SK-N-SH treated with all-trans-retinoic acid at 6 μM for 48 hours (cell line): Measurements from ENCODE around the gene SLC2A1.

ENCODE experiments used
- ATAC-seq: fragments of 200-7000 bp; cut with Tn5 transposase; 3 replicates; pipeline ENCODE4 v1.9.1; 2020; ENCODE audit warnings: mild to moderate bottlenecking, moderate library complexity
- ARNTL ChIP-seq: fragments of 450-650 bp; formaldehyde crosslinking; IDR thresholded peaks from 2 replicates; pipeline ENCODE4 v1.5.0; 2020; ENCODE audit warnings: low read depth, mild to moderate bottlenecking, moderate library complexity, borderline replicate concordance
- BACH2 ChIP-seq: fragments of 250-450 bp; sonication (Bioruptor Pico); IDR thresholded peaks from 2 replicates; pipeline ENCODE4 v1.9.0; 2021; ENCODE audit warnings: mild to moderate bottlenecking, borderline replicate concordance
- CREB5 ChIP-seq: fragments of 250-450 bp; sonication (Bioruptor Pico); IDR thresholded peaks from 2 replicates; pipeline ENCODE4 v1.5.1; 2020; ENCODE audit warnings: low read depth, mild to moderate bottlenecking, moderate library complexity
- CSDC2 ChIP-seq: fragments of 250-450 bp; sonication (Bioruptor Pico); IDR thresholded peaks from 2 replicates; pipeline ENCODE4 v1.5.0; 2020; ENCODE audit warnings: mild to moderate bottlenecking, moderate library complexity
- ESRRG ChIP-seq: fragments of 250-450 bp; sonication (Bioruptor Pico); IDR thresholded peaks from 2 replicates; pipeline ENCODE4 v1.6.1; 2021; ENCODE audit warnings: mild to moderate bottlenecking
- ISL1 ChIP-seq: fragments of 250-450 bp; sonication (Bioruptor Pico); IDR thresholded peaks from 2 replicates; pipeline ENCODE4 v2.1.2; 2022; ENCODE audit warnings: mild to moderate bottlenecking, moderate library complexity
- OSR1 ChIP-seq: fragments of 250-450 bp; sonication (Bioruptor Pico); IDR thresholded peaks from 2 replicates; pipeline ENCODE4 v1.8.0; 2022; ENCODE audit warnings: moderate library complexity, mild to moderate bottlenecking, inconsistent platforms
- POU6F1 ChIP-seq: fragments of 250-450 bp; sonication (Bioruptor Pico); IDR thresholded peaks from 2 replicates; pipeline ENCODE4 v1.8.0; 2021; ENCODE audit warnings: low read depth, mild to moderate bottlenecking, moderate library complexity, borderline replicate concordance
- PPARA ChIP-seq: fragments of 250-450 bp; sonication (Bioruptor Pico); IDR thresholded peaks from 2 replicates; pipeline ENCODE4 v1.5.0; 2020; ENCODE audit warnings: mild to moderate bottlenecking, borderline replicate concordance
- RARB ChIP-seq: fragments of 250-450 bp; sonication (Bioruptor Pico); IDR thresholded peaks from 2 replicates; pipeline ENCODE4 v1.8.0; 2021; ENCODE audit warnings: mild to moderate bottlenecking, moderate library complexity
- TCF4 ChIP-seq: fragments of 250-450 bp; sonication (Bioruptor Pico); IDR thresholded peaks from 2 replicates; pipeline ENCODE4 v1.8.0; 2021; ENCODE audit warnings: mild to moderate bottlenecking, moderate library complexity, borderline replicate concordance
- TOX ChIP-seq: fragments of 250-450 bp; sonication (Bioruptor Pico); IDR thresholded peaks from 2 replicates; pipeline ENCODE4 v1.8.0; 2021; ENCODE audit warnings: mild to moderate bottlenecking, moderate library complexity, borderline replicate concordance
- ZC3H10 ChIP-seq: fragments of 250-450 bp; sonication (Bioruptor Pico); IDR thresholded peaks from 2 replicates; pipeline ENCODE4 v1.5.1; 2021; ENCODE audit warnings: mild to moderate bottlenecking, moderate library complexity
- ZFP3 ChIP-seq: fragments of 250-450 bp; sonication (Bioruptor Pico); IDR thresholded peaks from 2 replicates; pipeline ENCODE4 v1.5.0; 2020; ENCODE audit warnings: mild to moderate bottlenecking, moderate library complexity
- ZFP30 ChIP-seq: fragments of 450-650 bp; formaldehyde crosslinking; IDR thresholded peaks from 2 replicates; pipeline ENCODE4 v1.5.0; 2022; ENCODE audit warnings: mild to moderate bottlenecking, moderate library complexity
- ZNF565 ChIP-seq: fragments of 450-650 bp; formaldehyde crosslinking; conservative IDR thresholded peaks from 2 replicates; pipeline ENCODE4 v1.5.0; 2020; ENCODE audit warnings: low read depth, mild to moderate bottlenecking, moderate library complexity
- ZNF8 ChIP-seq: fragments of 450-650 bp; formaldehyde crosslinking; IDR thresholded peaks from 2 replicates; pipeline ENCODE4 v1.5.0; 2020; ENCODE audit warnings: mild to moderate bottlenecking, moderate library complexity
- TF ChIP-seq, protein P1 (sequence below): fragments of 250-450 bp; sonication (Bioruptor Pico); IDR thresholded peaks from 2 replicates; pipeline ENCODE4 v1.8.0; 2020; ENCODE audit warnings: mild to moderate bottlenecking, moderate library complexity, borderline replicate concordance
- TF ChIP-seq, protein P2 (sequence below): fragments of 250-450 bp; sonication (Bioruptor Pico); IDR thresholded peaks from 2 replicates; pipeline ENCODE4 v1.5.1; 2021; ENCODE audit warnings: mild to moderate bottlenecking, moderate library complexity
- TF ChIP-seq, protein P3 (sequence below): fragments of 250-450 bp; sonication (Bioruptor Pico); IDR thresholded peaks from 2 replicates; pipeline ENCODE4 v1.5.0; 2020; ENCODE audit warnings: mild to moderate bottlenecking, moderate library complexity

The SLC2A1 gene

GRCh38 chr1:42981255-42981805 lies 22.7 kb upstream of the SLC2A1 start:
- no peak for ATAC-seq
- TF ChIP-seq ESRRG (no peak), BACH2 (CRISPR knock-in tag) (no peak), PPARA (CRISPR knock-in tag) (no peak), ZNF8 (CRISPR knock-in tag) (no peak)
- TF ChIP-seq, all 23 proteins: peak for 0

DNA sequence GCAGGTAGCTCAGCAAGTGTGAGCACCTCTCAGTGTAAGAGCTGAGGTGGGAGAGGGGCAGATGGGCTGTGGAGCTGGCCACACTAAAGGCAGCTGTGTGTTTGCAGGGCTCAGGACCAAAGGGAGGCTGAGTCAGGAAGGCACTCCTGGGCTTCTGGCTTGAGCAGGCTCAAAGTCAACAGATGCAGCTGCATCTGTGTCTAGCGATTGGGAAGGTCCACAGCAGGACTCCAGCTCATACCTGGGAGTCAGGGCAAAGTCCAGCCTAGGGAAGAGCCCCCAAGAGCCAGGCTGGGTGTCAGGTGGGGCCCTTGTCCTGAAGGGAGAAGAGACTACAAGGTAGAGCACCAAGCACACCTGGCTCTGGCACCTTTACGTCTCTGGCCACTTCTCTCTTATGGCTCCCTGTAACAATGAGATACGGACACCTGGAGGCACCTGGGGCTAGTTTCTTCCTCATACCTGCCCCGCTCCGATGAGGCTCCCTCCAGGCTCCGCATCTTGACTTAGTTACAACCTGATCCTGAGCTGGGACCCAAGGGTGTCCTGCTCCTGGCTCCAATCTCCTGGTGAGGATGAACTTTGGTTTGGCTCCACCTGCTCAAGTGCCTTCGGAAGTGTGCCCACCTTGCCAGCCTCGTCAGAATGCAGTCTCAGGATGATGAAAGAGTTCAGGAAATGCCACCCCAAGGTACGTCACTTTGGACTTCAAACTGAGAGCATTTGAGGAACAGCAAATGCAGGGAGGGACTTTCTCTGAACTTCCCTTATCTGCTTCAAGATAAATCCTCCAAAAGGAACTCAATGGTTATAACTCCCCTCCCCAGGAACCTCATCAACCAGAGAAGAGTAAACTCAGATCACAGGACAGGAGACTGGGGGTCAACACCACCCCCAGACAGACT lies 21.5 kb upstream of the SLC2A1 start:
- TF ChIP-seq ISL1 (CRISPR knock-in tag) = no peak
- TF ChIP-seq RARB (CRISPR knock-in tag) = no peak
- TF ChIP-seq, protein P1, sequence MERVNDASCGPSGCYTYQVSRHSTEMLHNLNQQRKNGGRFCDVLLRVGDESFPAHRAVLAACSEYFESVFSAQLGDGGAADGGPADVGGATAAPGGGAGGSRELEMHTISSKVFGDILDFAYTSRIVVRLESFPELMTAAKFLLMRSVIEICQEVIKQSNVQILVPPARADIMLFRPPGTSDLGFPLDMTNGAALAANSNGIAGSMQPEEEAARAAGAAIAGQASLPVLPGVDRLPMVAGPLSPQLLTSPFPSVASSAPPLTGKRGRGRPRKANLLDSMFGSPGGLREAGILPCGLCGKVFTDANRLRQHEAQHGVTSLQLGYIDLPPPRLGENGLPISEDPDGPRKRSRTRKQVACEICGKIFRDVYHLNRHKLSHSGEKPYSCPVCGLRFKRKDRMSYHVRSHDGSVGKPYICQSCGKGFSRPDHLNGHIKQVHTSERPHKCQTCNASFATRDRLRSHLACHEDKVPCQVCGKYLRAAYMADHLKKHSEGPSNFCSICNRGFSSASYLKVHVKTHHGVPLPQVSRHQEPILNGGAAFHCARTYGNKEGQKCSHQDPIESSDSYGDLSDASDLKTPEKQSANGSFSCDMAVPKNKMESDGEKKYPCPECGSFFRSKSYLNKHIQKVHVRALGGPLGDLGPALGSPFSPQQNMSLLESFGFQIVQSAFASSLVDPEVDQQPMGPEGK = no peak
- no peak for TF ChIP-seq ZFP3 (CRISPR knock-in tag)
- TF ChIP-seq TCF4 (CRISPR knock-in tag) = no peak
- TF ChIP-seq ZNF8 (CRISPR knock-in tag) = no peak
- no peak for TF ChIP-seq POU6F1 (CRISPR knock-in tag)
- TF ChIP-seq BACH2 (CRISPR knock-in tag) = no peak
- no peak for TF ChIP-seq ZFP30 (CRISPR knock-in tag)
- no peak for ATAC-seq

GRCh38 chr1:42979036-42979430 lies 20.4 kb upstream of the SLC2A1 start:
- no peak for ATAC-seq
- TF ChIP-seq, protein P2, sequence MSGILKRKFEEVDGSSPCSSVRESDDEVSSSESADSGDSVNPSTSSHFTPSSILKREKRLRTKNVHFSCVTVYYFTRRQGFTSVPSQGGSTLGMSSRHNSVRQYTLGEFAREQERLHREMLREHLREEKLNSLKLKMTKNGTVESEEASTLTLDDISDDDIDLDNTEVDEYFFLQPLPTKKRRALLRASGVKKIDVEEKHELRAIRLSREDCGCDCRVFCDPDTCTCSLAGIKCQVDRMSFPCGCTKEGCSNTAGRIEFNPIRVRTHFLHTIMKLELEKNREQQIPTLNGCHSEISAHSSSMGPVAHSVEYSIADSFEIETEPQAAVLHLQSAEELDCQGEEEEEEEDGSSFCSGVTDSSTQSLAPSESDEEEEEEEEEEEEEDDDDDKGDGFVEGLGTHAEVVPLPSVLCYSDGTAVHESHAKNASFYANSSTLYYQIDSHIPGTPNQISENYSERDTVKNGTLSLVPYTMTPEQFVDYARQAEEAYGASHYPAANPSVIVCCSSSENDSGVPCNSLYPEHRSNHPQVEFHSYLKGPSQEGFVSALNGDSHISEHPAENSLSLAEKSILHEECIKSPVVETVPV (CRISPR knock-in tag) = no peak
- TF ChIP-seq PPARA (CRISPR knock-in tag) (no peak), ESRRG (no peak), RARB (CRISPR knock-in tag) (no peak), ZC3H10 (CRISPR knock-in tag) (no peak), TOX (CRISPR knock-in tag) (no peak), ZNF8 (CRISPR knock-in tag) (no peak), ZNF565 (CRISPR knock-in tag) (no peak), CSDC2 (CRISPR knock-in tag) (no peak), TCF4 (CRISPR knock-in tag) (no peak)
- TF ChIP-seq, protein P3, sequence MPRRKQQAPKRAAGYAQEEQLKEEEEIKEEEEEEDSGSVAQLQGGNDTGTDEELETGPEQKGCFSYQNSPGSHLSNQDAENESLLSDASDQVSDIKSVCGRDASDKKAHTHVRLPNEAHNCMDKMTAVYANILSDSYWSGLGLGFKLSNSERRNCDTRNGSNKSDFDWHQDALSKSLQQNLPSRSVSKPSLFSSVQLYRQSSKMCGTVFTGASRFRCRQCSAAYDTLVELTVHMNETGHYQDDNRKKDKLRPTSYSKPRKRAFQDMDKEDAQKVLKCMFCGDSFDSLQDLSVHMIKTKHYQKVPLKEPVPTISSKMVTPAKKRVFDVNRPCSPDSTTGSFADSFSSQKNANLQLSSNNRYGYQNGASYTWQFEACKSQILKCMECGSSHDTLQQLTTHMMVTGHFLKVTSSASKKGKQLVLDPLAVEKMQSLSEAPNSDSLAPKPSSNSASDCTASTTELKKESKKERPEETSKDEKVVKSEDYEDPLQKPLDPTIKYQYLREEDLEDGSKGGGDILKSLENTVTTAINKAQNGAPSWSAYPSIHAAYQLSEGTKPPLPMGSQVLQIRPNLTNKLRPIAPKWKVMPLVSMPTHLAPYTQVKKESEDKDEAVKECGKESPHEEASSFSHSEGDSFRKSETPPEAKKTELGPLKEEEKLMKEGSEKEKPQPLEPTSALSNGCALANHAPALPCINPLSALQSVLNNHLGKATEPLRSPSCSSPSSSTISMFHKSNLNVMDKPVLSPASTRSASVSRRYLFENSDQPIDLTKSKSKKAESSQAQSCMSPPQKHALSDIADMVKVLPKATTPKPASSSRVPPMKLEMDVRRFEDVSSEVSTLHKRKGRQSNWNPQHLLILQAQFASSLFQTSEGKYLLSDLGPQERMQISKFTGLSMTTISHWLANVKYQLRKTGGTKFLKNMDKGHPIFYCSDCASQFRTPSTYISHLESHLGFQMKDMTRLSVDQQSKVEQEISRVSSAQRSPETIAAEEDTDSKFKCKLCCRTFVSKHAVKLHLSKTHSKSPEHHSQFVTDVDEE (CRISPR knock-in tag) = no peak

GRCh38 chr1:42978317-42979035 lies 19.8 kb upstream of the SLC2A1 start:
- no peak for ATAC-seq
- TF ChIP-seq CREB5 (CRISPR knock-in tag) = no peak
- no peak for TF ChIP-seq BACH2 (CRISPR knock-in tag)
- TF ChIP-seq POU6F1 (CRISPR knock-in tag) = no peak
- TF ChIP-seq TCF4 (CRISPR knock-in tag) = no peak
- TF ChIP-seq ZFP30 (CRISPR knock-in tag) = no peak
- no peak for TF ChIP-seq ZNF8 (CRISPR knock-in tag)
- TF ChIP-seq ISL1 (CRISPR knock-in tag) = no peak
- TF ChIP-seq OSR1 = no peak
- TF ChIP-seq ARNTL = no peak
